Measurements from ENCODE around the gene PLEKHA4.

GRCh38 chr19:48813123-48813913 lies 55.1 kb downstream of the PLEKHA4 start:
- no peak for TF ChIP-seq GATA2 (IDR thresholded peaks at IDR 0.05; ENCODE audit: low read depth, low read length)
- no peak for TF ChIP-seq GATA3 (IDR thresholded peaks at IDR 0.05; ENCODE audit: low read depth, low read length)
